ENCODE data around the gene SLMAP. TPM values are rescaled to one million over a fixed set of nuclear protein-coding genes. Genes with fewer than 3 reads are reported as not detected.

Gene SLMAP
- polyA plus RNA-seq, 1 of the 3 experiments (the other 2 are of a cell fraction): 10.5 TPM

DNA sequence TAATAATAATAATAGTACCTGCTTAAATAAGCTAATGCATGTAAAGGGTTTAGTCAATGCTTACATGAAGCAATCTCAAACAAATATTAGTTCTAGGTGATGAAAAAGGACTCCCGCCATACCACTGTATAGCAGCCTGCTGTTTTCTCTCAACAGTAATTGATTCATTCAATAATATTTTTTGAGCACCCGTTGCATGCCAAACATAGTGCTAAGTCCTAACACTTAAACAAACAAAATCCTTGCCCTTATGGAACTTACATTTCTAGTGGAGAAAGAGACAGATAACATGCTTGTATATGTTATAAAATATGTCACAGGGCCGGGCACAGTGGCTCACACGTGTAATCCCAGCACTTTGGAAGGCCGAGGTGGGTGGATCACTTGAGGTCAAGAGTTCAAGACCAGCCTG is 190.9 kb downstream of the SLMAP start (continued):
- TF ChIP-seq, protein P1, sequence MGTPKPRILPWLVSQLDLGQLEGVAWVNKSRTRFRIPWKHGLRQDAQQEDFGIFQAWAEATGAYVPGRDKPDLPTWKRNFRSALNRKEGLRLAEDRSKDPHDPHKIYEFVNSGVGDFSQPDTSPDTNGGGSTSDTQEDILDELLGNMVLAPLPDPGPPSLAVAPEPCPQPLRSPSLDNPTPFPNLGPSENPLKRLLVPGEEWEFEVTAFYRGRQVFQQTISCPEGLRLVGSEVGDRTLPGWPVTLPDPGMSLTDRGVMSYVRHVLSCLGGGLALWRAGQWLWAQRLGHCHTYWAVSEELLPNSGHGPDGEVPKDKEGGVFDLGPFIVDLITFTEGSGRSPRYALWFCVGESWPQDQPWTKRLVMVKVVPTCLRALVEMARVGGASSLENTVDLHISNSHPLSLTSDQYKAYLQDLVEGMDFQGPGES (IDR thresholded peaks at IDR 0.05; ENCODE audit: low read depth, low read length): no peak
- TF ChIP-seq RCOR1 (IDR thresholded peaks at IDR 0.05; ENCODE audit: low read length): no peak
- TF ChIP-seq, protein P2, sequence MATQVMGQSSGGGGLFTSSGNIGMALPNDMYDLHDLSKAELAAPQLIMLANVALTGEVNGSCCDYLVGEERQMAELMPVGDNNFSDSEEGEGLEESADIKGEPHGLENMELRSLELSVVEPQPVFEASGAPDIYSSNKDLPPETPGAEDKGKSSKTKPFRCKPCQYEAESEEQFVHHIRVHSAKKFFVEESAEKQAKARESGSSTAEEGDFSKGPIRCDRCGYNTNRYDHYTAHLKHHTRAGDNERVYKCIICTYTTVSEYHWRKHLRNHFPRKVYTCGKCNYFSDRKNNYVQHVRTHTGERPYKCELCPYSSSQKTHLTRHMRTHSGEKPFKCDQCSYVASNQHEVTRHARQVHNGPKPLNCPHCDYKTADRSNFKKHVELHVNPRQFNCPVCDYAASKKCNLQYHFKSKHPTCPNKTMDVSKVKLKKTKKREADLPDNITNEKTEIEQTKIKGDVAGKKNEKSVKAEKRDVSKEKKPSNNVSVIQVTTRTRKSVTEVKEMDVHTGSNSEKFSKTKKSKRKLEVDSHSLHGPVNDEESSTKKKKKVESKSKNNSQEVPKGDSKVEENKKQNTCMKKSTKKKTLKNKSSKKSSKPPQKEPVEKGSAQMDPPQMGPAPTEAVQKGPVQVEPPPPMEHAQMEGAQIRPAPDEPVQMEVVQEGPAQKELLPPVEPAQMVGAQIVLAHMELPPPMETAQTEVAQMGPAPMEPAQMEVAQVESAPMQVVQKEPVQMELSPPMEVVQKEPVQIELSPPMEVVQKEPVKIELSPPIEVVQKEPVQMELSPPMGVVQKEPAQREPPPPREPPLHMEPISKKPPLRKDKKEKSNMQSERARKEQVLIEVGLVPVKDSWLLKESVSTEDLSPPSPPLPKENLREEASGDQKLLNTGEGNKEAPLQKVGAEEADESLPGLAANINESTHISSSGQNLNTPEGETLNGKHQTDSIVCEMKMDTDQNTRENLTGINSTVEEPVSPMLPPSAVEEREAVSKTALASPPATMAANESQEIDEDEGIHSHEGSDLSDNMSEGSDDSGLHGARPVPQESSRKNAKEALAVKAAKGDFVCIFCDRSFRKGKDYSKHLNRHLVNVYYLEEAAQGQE (IDR thresholded peaks at IDR 0.05; ENCODE audit: low read depth, low read length): no peak
- TF ChIP-seq NRF1 (IDR thresholded peaks at IDR 0.05; ENCODE audit: low read depth, low read length): no peak

DNA sequence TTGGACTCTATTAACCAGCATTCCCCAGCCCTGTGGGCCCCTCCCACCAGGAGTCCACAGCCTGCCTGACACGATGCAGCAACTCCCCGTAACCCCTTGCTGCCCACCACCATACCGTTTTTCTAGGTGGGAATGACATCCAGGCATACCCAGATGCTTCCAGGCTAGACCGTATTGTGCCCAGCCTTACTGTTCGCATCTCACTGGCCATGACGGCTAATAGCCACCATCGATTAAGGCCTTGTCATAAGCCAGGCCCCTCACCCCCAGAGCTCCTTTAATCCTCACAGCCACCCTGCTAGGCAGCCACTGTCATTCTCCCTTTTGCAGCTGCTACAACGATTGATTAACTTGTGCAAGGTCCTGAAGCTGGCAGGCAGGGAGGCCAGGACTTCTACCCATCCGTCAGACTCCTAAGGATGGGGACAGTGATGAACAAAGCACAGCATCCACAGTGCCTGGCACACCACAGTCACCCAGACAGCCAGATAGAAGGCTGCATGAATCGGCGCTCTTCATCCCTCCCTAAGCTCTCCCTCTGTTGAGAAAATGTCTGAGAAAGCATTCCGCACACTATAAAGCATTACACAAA is 192.1 kb downstream of the SLMAP start:
- CTCF ChIA-PET: interaction anchor here (1.4 kb wide), 1 partner anchor 9 kb away, joined by 3 read pairs; no protein-coding TSS in a partner anchor
- WGBS (ENCODE audit: low lambda C conversion rate): 89% methylated on average over 11 of the region's 12 CpGs
- H3K79me2 ChIP-seq (ENCODE audit: insufficient read depth): no peaks in the 10 kb centered on the region

More for the DNA sequence above, 192.1 kb downstream of the SLMAP start:
- Histone ChIP-seq H3K36me3 (replicated peaks in 1 of 2; ENCODE audit: control insufficient read depth in 1 of 2, insufficient read depth in 2 of 2, low read length in 1 of 2) (no peaks in the 10 kb centered on the region), H3K9ac (no peak overlapping the region), H3K27me3 (ENCODE audit: insufficient read depth) (no peaks in the 10 kb centered on the region), H3K27ac (ENCODE audit: low read depth in 2 of 2, low read length in 1 of 2) (no peak overlapping the region), H2AFZ (ENCODE audit: low read depth) (no peak overlapping the region), H3K4me2 (no peak overlapping the region), H3K4me3 (ENCODE audit: low read depth in 2 of 2, low read length in 1 of 2) (no peak overlapping the region), H3K9me2 (no peaks in the 10 kb centered on the region), H3F3A (replicated peaks; ENCODE audit: insufficient read depth) (peaks cover 28% of the 10 kb centered on the region), H4K20me1 (ENCODE audit: insufficient read depth) (no peaks in the 10 kb centered on the region), H3K4me1 (ENCODE audit: control insufficient read depth in 1 of 2, insufficient read depth in 2 of 2, low read depth in 1 of 2, low read length in 1 of 2) (peaks cover 13 to 21% of the 10 kb centered on the region in 2 experiments; a peak in 3 of 4 replicates), H3K9me3 (no peaks in the 10 kb centered on the region)
- no peak for DNase-seq
- POLR2A ChIA-PET: no interaction called here
- TF ChIP-seq RCOR1 (IDR thresholded peaks at IDR 0.05; ENCODE audit: low read length): no peak
- TF ChIP-seq TAF1 (IDR thresholded peaks at IDR 0.05; ENCODE audit: borderline replicate concordance, low read depth, low read length): no peak
- TF ChIP-seq, protein P3, sequence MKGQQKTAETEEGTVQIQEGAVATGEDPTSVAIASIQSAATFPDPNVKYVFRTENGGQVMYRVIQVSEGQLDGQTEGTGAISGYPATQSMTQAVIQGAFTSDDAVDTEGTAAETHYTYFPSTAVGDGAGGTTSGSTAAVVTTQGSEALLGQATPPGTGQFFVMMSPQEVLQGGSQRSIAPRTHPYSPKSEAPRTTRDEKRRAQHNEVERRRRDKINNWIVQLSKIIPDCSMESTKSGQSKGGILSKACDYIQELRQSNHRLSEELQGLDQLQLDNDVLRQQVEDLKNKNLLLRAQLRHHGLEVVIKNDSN (IDR thresholded peaks at IDR 0.05; ENCODE audit: borderline replicate concordance, low read depth): no peak
- no peak for TF ChIP-seq RAD21 (IDR thresholded peaks at IDR 0.05; ENCODE audit: low read length)
- TF ChIP-seq MEF2A (IDR thresholded peaks at IDR 0.05; ENCODE audit: borderline replicate concordance, low read depth): no peak
- no peak for TF ChIP-seq FOXJ3 (CRISPR knock-in tag; IDR thresholded peaks at IDR 0.05)
- TF ChIP-seq SIN3A (IDR thresholded peaks at IDR 0.05; ENCODE audit: borderline replicate concordance, low read depth, low read length): no peak

Data from SK-N-SH (cell line).